Cardiac muscle cell (in vitro differentiated cells and primary cell): ENCODE data around the gene DONSON. TPM values are rescaled to one million over a fixed set of nuclear protein-coding genes. Genes with fewer than 3 reads are reported as not detected.

ENCODE experiments used
- DNase-seq, 2 donors: peaks; one replicate each; pipeline versions ENCODE4 v3.0.0 to v3.0.0-alpha.2; 2010 to 2017; ENCODE audit warnings: low read depth in 1 of 2, low spot score in 1 of 2
- H3K27ac ChIP-seq: fragments of 200-600 bp; sonication (generic); 2 replicates; pipeline ENCODE4 v1.5.1; 2016
- H3K27me3 ChIP-seq: fragments of 200-600 bp; sonication (generic); 2 replicates; pipeline ENCODE4 v1.6.0; 2016; ENCODE audit warnings: control low read depth
- H3K36me3 ChIP-seq: fragments of 200-600 bp; sonication (generic); 2 replicates; pipeline ENCODE4 v1.5.1; 2016; ENCODE audit warnings: control low read depth
- H3K4me1 ChIP-seq: fragments of 200-600 bp; sonication (generic); 2 replicates; pipeline ENCODE4 v1.8.1; 2017; ENCODE audit warnings: low read depth, mild to moderate bottlenecking, mixed run types
- H3K4me3 ChIP-seq: fragments of 200-600 bp; sonication (generic); 2 replicates; pipeline ENCODE4 v1.5.1; 2016; ENCODE audit warnings: mild to moderate bottlenecking
- H3K9me3 ChIP-seq: fragments of 200-600 bp; sonication (generic); 2 replicates; pipeline ENCODE4 v1.5.1; 2017; ENCODE audit warnings: low read depth, mild to moderate bottlenecking, control low read depth
- CTCF ChIP-seq: IDR thresholded peaks from 2 replicates; pipeline ENCODE4 v1.5.1; 2012; ENCODE audit warnings: low read depth, mild to moderate bottlenecking, low read length
- polyA plus RNA-seq: library from polyadenylated mRNA; unstranded; fragments of >200 nt; fragmentation: Nextera tagmentation; extraction: Ambion mirVana; gene quantifications from 2 replicates; pipeline ENCODE4 v1.2.1, GENCODE V29; 2016
- total RNA-seq: library from RNA; depleted of rRNA; stranded (reverse); fragments of >200 nt; gene quantifications from 2 replicates; pipeline ENCODE4 v1.2.3, GENCODE V29; 2016

Gene DONSON
- total and polyA plus RNA-seq, 2 experiments from 2014 or later: 25.2 to 38.5 TPM

GRCh38 chr21:33559813-33560212 lies 28.7 kb downstream of the DONSON start:
- H3K27ac ChIP-seq: no peak overlapping the region
- no peaks in the 10 kb centered on the region for H3K4me1 ChIP-seq
- TF ChIP-seq CTCF: no peak
- H3K36me3 ChIP-seq: peaks cover 84% of the 10 kb centered on the region
- DNase-seq: no peak
- H3K9me3 ChIP-seq: no peaks in the 10 kb centered on the region
- no peaks in the 10 kb centered on the region for H3K27me3 ChIP-seq
- H3K4me3 ChIP-seq: no peak overlapping the region

GRCh38 chr21:33558777-33559421 lies 29.6 kb downstream of the DONSON start:
- H3K27me3 ChIP-seq: no peaks in the 10 kb centered on the region
- no peak for TF ChIP-seq CTCF
- no peak overlapping the region for H3K4me3 ChIP-seq
- DNase-seq: no peak
- H3K4me1 ChIP-seq: no peaks in the 10 kb centered on the region
- no peaks in the 10 kb centered on the region for H3K9me3 ChIP-seq
- H3K36me3 ChIP-seq: peaks cover 89% of the 10 kb centered on the region
- no peak overlapping the region for H3K27ac ChIP-seq

GRCh38 chr21:33557447-33557846 lies 31.0 kb downstream of the DONSON start:
- DNase-seq: no peak
- H3K27me3 ChIP-seq: no peaks in the 10 kb centered on the region
- no peak for TF ChIP-seq CTCF
- H3K36me3 ChIP-seq: peaks cover 94% of the 10 kb centered on the region
- H3K27ac ChIP-seq: no peak overlapping the region
- no peaks in the 10 kb centered on the region for H3K9me3 ChIP-seq
- no peaks in the 10 kb centered on the region for H3K4me1 ChIP-seq
- H3K4me3 ChIP-seq: no peak overlapping the region

GRCh38 chr21:33554982-33555344 lies 33.5 kb downstream of the DONSON start:
- Histone ChIP-seq H3K4me1 (no peaks in the 10 kb centered on the region), H3K36me3 (peaks cover 93% of the 10 kb centered on the region), H3K9me3 (no peaks in the 10 kb centered on the region), H3K27me3 (no peaks in the 10 kb centered on the region), H3K27ac (no peak overlapping the region), H3K4me3 (no peak overlapping the region)
- TF ChIP-seq CTCF: no peak
- no peak for DNase-seq

- no peak for DNase-seq
- TF ChIP-seq CTCF: no peak
- Histone ChIP-seq H3K27me3 (no peaks in the 10 kb centered on the region), H3K36me3 (peaks cover 93% of the 10 kb centered on the region), H3K4me3 (no peak overlapping the region), H3K4me1 (no peaks in the 10 kb centered on the region), H3K9me3 (no peaks in the 10 kb centered on the region), H3K27ac (no peak overlapping the region)
Measured at GRCh38 chr21:33554236-33554981, 34.1 kb downstream of the DONSON start.
